Nephron progenitor cell (in vitro differentiated cells): ENCODE results near the gene PKP1.
"Not testable (repeated sequence)": the region's sequence is repeated elsewhere in the genome, so short reads cannot be mapped to it uniquely, and the experiment has no call there.

Experiments used
- DNase-seq: peaks from one replicate; pipeline ENCODE4 v3.0.0; 2021
- H3K27ac Mint-ChIP-seq: 2 replicates; pipeline ENCODE4 v1.8.0; 2021; ENCODE audit warnings: mild to moderate bottlenecking, moderate library complexity, mixed read lengths
- H3K27me3 Mint-ChIP-seq: 2 replicates; pipeline ENCODE4 v1.8.0; 2021; ENCODE audit warnings: mild to moderate bottlenecking, low read depth, mixed read lengths; ENCODE audit not compliant: poor library complexity
- H3K36me3 Mint-ChIP-seq: 2 replicates; pipeline ENCODE4 v1.8.0; 2021; ENCODE audit warnings: low read depth, mixed read lengths
- H3K4me1 Mint-ChIP-seq: 2 replicates; pipeline ENCODE4 v1.8.0; 2021; ENCODE audit warnings: mixed read lengths
- H3K4me3 Mint-ChIP-seq: 2 replicates; pipeline ENCODE4 v1.8.0; 2021; ENCODE audit warnings: mild to moderate bottlenecking, moderate library complexity, mixed read lengths
- H3K9me3 Mint-ChIP-seq: 2 replicates; pipeline ENCODE4 v1.8.0; 2021; ENCODE audit warnings: mild to moderate bottlenecking, moderate library complexity, mixed read lengths
- CTCF ChIP-seq: fragments of 200-600 bp; sonication (generic); IDR thresholded peaks from 2 replicates; pipeline ENCODE4 v1.5.0; 2021; ENCODE audit warnings: antibody characterized with exemption

The PKP1 gene

DNA sequence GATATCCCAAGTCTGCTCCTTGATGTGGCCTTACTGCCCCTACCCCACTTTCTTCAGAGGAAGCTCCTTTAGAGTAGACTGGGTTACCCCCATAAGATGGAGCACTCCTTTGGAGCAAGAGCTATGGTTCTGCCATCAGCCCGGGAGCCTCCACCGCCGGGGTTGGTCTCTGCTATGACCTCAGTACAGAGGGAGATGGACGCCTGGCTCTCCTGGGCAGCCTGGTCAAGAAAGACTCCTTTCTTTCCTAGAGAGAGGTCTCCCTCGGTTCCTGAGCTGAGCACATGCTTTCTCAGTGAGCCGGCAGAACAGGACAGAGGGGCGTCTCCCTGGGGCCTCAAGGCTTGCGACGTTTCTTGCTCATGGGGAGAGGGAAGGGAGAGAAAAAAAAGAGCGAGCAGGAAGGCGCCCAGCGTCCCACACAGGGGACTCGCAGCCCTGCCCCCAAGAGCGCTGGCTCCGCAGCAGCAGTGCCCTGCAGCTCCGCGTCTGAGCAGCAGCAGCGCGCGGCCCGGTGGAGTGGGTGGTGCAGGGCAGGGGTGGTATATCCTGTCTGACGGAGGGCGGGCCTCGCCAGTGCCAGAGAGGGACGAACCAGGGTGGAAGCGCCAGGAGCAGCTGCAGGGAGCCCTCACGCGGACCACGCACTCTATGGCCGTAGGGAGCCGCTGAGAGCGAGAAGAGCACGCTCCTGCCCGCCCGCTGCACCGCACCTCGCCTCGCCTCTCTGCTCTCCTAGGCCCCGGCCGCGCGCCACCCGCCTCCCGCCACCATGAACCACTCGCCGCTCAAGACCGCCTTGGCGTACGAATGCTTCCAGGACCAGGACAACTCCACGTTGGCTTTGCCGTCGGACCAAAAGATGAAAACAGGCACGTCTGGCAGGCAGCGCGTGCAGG, at the start of gene PKP1:
PKP1 (plus strand) TSS at position 576 of the 899 bp plus-strand sequence; CDS start at position 773, 197 bp downstream.
- Mint-ChIP-seq H3K4me3 (peak within 1 kb of the TSS; percentile 72), H3K36me3 (no peaks in the 10 kb centered on the region), H3K27me3 (peaks cover 64% of the 10 kb centered on the region), H3K4me1 (peaks cover 15% of the 10 kb centered on the region), H3K27ac (no peak within 1 kb of the TSS), H3K9me3 (no peaks in the 10 kb centered on the region)
- peak; percentile 61 for DNase-seq
- no peak for TF ChIP-seq CTCF

GRCh38 chr1:201239646-201240045, 43.7 kb upstream of the PKP1 start:
- H3K27ac Mint-ChIP-seq, H3K36me3 Mint-ChIP-seq, DNase-seq, H3K4me3 Mint-ChIP-seq, H3K4me1 Mint-ChIP-seq: not testable (repeated sequence)
- Mint-ChIP-seq H3K27me3 (peaks cover 14% of the 10 kb centered on the region), H3K9me3 (peaks cover 36% of the 10 kb centered on the region)

DNA sequence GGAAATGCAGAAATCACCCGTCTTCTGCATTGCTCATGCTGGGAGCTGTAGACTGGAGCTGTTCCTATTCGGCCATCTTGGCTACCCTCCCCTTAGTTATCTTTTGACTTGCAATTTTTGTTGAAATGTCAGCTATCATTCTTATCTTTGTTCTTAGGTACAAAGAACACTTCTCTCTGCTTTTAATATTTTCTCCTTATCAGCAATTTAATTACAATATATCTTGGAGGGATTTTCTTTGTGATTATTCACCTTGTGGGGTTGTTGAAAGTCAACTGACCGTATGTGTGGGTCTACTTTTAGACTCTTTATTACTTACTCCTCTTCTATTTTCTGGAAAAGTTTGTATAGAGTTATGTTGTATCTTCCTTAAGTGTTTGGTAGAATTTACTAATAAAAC, 43.1 kb upstream of the PKP1 start:
- DNase-seq, result no peak
- no peak for TF ChIP-seq CTCF
- peaks cover 19% of the 10 kb centered on the region for H3K27me3 Mint-ChIP-seq
- H3K4me3 Mint-ChIP-seq, result no peak overlapping the region
- H3K4me1 Mint-ChIP-seq, result no peaks in the 10 kb centered on the region
- peaks cover 36% of the 10 kb centered on the region for H3K9me3 Mint-ChIP-seq
- H3K27ac Mint-ChIP-seq, result no peak overlapping the region
- no peaks in the 10 kb centered on the region for H3K36me3 Mint-ChIP-seq

- no peak for TF ChIP-seq CTCF
- Mint-ChIP-seq H3K27ac (no peak overlapping the region), H3K4me1 (no peaks in the 10 kb centered on the region), H3K36me3 (no peaks in the 10 kb centered on the region), H3K27me3 (peaks cover 20% of the 10 kb centered on the region), H3K4me3 (no peak overlapping the region), H3K9me3 (peaks cover 31% of the 10 kb centered on the region)
- no peak for DNase-seq
Observed at GRCh38 chr1:201241736-201242135, 41.6 kb upstream of the PKP1 start.

- no peak for DNase-seq
- H3K27ac Mint-ChIP-seq, result no peak overlapping the region
- peaks cover 12% of the 10 kb centered on the region for H3K9me3 Mint-ChIP-seq
- H3K36me3 Mint-ChIP-seq, result no peaks in the 10 kb centered on the region
- H3K27me3 Mint-ChIP-seq, result peaks cover 20% of the 10 kb centered on the region
- H3K4me3 Mint-ChIP-seq, result no peak overlapping the region
- no peak for TF ChIP-seq CTCF
- no peaks in the 10 kb centered on the region for H3K4me1 Mint-ChIP-seq
Observed at GRCh38 chr1:201245082-201245481, 38.2 kb upstream of the PKP1 start.

DNA sequence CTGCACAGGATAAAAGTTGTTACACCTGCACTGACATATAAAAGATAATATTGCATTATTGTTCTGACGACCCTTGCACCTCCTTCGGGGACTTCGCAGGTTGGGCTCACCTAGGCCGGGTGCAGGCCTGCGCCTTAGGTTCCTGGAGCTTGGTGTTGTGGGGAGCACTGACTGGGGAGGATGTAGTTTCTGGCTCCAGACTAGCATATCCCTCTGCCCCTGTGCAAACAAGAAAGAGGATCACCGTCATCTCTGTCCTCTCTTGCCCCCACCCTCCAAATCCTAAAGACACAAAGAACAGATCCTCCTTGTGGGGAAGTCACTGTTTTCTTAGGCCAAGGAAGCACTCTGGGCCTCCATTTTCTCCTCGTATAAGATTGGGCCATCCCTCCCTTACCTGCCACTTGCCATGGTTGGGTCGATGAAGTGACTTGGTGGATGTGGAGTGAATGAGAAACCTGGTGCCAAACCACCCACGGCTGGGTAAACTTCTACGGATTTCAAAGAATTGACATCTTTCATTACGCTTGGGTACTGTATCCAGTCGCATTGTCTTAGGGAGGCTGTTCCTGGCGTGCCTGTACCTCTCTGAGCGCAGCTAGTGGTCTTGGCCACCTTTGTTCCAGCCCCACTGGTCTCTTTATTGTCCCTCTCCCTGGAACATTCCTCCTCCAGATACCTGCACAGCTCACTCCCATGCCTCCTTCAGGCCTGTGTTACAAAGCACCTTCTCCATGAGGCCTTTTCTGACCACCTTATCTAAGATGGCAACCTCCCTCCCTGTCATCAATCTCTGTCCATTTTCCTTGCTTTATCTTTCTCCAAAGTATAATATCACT, 34.4 kb upstream of the PKP1 start:
- no peak for TF ChIP-seq CTCF
- H3K4me3 Mint-ChIP-seq, result no peak overlapping the region
- H3K27ac Mint-ChIP-seq, result no peak overlapping the region
- no peaks in the 10 kb centered on the region for H3K9me3 Mint-ChIP-seq
- peaks cover 15% of the 10 kb centered on the region for H3K27me3 Mint-ChIP-seq
- DNase-seq, result no peak
- peaks cover 6% of the 10 kb centered on the region for H3K4me1 Mint-ChIP-seq
- H3K36me3 Mint-ChIP-seq, result no peaks in the 10 kb centered on the region
